NCI-H1436 (cell line): ENCODE results near the gene TRIM56.
"Not testable (repeated sequence)": the region's sequence is repeated elsewhere in the genome, so short reads cannot be mapped to it uniquely, and the experiment has no call there.

Experiments used
- DNase-seq: peaks from one replicate; lab custom pipeline; 2025; lab: John Stamatoyannopoulos, UW

The TRIM56 gene, protein sequence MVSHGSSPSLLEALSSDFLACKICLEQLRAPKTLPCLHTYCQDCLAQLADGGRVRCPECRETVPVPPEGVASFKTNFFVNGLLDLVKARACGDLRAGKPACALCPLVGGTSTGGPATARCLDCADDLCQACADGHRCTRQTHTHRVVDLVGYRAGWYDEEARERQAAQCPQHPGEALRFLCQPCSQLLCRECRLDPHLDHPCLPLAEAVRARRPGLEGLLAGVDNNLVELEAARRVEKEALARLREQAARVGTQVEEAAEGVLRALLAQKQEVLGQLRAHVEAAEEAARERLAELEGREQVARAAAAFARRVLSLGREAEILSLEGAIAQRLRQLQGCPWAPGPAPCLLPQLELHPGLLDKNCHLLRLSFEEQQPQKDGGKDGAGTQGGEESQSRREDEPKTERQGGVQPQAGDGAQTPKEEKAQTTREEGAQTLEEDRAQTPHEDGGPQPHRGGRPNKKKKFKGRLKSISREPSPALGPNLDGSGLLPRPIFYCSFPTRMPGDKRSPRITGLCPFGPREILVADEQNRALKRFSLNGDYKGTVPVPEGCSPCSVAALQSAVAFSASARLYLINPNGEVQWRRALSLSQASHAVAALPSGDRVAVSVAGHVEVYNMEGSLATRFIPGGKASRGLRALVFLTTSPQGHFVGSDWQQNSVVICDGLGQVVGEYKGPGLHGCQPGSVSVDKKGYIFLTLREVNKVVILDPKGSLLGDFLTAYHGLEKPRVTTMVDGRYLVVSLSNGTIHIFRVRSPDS

DNA sequence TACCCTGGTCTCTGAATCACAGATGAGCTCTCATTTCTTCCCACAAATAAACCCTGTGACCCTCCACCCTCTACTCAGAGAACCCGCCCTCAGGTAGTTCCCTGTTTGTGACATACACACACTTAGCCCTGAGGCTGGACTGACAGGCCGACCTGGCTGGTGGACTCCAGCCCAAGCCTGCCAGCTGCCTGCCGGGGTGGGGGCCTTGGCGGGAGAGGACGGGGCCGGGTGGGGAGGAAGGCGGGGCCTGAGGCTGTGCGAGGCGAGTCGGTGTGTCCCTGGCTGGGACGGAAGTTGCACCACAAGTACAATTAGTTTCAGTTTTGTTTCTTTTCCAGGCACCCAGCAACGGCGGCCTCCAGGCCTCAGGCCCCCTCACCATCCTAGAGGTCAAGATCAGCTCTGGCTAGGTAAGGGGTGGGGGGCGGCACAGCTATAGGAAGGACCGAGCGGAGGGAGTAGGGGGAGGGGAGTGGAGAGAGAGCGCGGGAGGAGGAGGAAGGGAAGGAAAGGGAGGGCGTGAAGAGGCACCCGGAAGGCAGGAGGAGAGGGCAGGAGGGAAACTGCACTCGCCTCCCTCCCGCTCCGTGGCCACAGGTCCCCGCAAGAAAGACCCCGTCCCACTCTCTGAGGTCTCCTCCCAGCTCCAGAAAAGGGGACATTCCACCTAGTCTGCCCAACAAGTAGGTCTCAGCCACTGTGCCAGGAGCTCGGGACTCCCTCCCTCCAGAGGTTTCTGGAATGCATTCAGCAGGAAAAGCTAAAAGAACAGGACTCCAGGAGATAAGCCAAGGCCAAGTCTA is at the start of gene TRIM56:
Gene TRIM56, plus strand, starts transcription at position 320 of the 803 bp plus-strand sequence. CDS start 1,832 bp downstream, outside the sequence.
- DNase-seq = peak; percentile 64

GRCh38 chr7:101035941-101036340 is 49.3 kb upstream of the TRIM56 start:
- no peak for DNase-seq

DNA sequence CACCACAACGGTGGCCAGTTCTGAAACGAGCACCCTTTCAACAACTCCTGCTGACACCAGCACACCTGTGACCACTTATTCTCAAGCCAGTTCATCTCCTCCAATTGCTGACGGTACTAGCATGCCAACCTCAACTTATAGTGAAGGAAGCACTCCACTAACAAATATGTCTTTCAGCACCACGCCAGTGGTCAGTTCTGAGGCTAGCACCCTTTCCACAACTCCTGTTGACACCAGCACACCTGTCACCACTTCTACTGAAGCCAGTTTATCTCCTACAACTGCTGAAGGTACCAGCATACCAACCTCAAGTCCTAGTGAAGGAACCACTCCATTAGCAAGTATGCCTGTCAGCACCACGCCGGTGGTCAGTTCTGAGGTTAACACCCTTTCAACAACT is 44.0 kb upstream of the TRIM56 start:
- DNase-seq = not testable (repeated sequence)

DNA sequence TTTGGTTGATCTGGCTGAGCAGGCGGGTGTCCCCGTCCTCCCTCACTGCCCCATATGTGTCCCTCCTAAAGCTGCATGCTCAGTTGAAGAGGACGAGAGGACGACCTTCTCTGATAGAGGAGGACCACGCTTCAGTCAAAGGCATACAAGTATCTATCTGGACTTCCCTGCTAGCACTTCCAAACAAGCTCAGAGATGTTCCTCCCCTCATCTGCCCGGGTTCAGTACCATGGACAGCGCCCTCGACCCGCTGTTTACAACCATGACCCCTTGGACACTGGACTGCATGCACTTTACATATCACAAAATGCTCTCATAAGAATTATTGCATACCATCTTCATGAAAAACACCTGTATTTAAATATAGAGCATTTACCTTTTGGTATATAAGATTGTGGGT is 26.9 kb upstream of the TRIM56 start:
- no peak for DNase-seq

GRCh38 chr7:101059620-101059942 is 25.7 kb upstream of the TRIM56 start:
- no peak for DNase-seq

DNA sequence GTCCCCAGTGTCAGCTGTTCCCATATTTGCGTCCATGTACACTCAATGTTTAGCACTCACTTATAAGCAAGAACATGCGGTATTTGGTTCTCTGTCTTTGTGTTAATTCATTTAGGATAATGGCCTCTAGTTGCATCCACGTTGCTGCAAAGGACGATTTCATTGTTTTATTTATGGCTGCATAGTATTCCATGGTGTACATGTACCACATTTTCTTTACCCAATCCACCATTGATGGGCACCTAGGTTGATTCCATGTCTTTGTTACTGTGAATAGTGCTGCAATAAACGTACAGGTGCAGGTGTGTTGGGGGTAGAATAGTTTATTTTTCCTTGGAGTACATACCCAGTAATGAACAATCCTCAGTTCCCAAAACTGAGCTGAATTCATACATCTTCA is 24.3 kb upstream of the TRIM56 start:
- no peak for DNase-seq

GRCh38 chr7:101064176-101064550 is 21.1 kb upstream of the TRIM56 start:
- not testable (repeated sequence) for DNase-seq

- not testable (repeated sequence) for DNase-seq
Observed at GRCh38 chr7:101065162-101065561, 20.1 kb upstream of the TRIM56 start.

- no peak for DNase-seq
Observed at GRCh38 chr7:101066141-101066832, 19.0 kb upstream of the TRIM56 start.

DNA sequence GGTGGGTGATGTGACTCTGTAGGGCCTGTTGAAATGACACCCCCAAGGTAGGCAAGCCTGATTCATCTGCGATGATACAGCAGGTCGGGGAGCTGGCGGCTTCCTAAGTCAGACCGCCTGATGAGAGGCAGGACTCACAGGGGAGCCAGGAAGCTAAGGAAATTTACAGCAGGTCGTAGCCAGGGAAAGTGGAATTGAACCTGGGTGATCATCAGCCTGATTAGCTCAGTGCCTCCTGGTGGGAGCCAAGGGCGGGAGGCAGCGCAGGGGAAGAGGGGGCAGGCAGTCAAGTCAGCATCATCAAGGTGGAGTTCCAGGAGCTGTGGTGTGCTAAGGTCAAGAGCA is 18.5 kb upstream of the TRIM56 start:
- no peak for DNase-seq

DNA sequence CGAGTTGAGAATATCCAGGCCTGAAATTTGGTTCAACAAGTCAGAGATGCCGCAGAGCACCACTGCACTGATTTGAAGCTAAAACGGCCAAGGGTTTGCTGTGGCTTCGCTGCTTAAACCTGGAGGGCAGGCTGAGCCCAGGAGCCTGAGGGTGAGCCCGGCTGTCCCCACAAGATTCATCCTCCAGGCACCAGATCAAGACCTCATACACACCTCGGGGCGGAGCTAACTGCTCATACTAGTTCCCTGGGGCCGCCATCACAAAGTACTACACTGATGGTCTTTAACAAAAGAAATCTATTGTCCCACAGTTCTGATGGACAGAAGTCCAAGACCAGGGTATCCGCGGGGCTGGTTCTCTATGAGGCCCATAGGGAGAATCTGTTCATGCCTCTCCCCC is 16.9 kb upstream of the TRIM56 start:
- no peak for DNase-seq

DNA sequence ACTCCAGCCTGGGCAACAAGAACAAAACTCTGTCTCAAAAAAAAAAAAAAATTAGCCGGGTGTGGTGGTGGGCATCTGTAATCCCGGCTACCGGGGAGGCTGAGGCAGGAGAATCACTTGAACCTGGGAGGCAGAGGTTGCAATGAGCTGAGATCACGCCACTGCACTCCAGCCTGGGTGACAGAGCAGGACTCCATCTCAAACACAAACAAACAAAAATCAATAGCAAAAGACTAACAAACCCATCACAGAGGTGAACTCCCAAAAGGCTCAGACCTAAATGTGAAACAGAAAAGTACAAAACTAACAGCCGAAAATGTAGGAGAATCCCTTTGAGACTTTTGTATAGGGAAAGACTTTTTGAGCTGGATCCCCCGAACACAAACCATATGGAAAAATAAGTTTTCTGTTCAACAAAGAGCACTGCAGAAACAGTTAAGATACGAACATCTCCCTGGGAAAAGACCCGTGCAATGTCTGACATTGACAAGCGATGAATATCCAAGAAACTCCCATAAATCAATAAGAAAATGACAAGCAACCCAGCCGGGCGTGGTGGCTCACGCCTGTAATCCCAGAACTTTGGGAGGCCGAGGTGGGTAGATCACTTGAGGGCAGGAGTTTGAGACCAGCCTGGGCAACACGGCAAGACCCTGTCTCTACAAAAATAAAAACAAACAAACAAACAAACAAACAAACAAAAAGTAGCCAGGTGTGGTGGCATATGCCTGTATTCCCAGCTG is 13.7 kb upstream of the TRIM56 start:
- DNase-seq = not testable (repeated sequence)

DNA sequence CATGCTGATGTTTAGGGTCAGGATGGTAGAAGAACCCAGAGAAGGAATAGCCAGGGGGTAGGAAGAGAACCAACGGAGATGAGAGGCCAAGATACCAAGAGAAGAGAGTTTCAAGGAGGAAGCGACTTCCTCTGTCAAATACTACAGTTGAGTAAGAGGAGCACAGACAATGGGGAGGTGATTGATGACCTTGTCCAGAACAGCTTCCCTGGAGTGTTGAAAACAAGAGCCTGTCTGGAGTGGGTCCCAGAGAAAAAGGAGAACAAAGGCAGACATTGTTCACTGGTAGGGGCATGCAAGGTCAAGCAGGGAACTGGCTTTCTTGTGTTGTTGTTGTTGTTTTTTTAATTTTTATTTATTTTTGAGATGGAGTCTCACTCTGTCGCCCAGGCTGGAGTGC is 9.6 kb upstream of the TRIM56 start:
- no peak for DNase-seq

GRCh38 chr7:101076183-101076582 is 9.1 kb upstream of the TRIM56 start:
- not testable (repeated sequence) for DNase-seq

- peak; percentile 72 for DNase-seq
Observed at GRCh38 chr7:101077303-101078086, 7.8 kb upstream of the TRIM56 start.

DNA sequence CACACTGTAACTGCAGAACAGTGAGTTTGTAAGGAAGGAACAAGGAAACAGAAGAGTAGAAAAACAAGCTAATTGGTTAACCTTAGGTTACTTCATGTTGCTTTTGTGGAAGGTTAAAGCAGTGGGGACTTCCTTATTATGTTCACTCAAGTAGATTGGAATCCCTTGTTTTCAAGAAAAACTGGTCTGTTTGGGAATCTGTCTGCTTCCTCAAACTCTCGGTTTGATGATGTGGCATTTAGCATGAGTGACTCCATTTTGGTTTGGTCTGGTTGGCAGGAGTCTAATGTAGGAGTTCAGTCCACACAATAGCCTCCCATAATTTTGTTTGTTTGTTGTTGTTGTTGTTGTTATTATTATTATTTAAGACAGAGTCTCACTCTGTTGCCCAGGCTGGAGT is 3.8 kb upstream of the TRIM56 start:
- DNase-seq = no peak

GRCh38 chr7:101084865-101085161 is 468 bp upstream of the TRIM56 start:
- DNase-seq = peak; percentile 64

DNA sequence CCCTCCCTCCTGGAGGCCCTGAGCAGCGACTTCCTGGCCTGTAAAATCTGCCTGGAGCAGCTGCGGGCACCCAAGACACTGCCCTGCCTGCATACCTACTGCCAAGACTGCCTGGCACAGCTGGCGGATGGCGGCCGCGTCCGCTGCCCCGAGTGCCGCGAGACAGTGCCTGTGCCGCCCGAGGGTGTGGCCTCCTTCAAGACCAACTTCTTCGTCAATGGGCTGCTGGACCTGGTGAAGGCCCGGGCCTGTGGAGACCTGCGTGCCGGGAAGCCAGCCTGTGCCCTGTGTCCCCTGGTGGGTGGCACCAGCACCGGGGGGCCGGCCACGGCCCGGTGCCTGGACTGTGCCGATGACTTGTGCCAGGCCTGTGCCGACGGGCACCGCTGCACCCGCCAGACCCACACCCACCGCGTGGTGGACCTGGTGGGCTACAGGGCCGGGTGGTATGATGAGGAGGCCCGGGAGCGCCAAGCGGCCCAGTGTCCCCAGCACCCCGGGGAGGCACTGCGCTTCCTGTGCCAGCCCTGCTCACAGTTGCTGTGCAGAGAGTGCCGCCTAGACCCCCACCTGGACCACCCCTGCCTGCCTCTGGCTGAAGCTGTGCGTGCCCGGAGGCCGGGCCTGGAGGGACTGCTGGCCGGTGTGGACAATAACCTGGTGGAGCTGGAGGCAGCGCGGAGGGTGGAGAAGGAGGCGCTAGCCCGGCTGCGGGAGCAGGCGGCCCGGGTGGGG is 2.2 kb downstream of the TRIM56 start:
- DNase-seq = no peak

GRCh38 chr7:101088069-101088425 is 2.8 kb downstream of the TRIM56 start:
- DNase-seq = no peak

- DNase-seq = no peak
Observed at GRCh38 chr7:101088858-101089529, 3.7 kb downstream of the TRIM56 start.
